IMR-90 (cell line): ENCODE results near the gene RNF182. TPM values are rescaled to one million over a fixed set of nuclear protein-coding genes. Genes with fewer than 3 reads are reported as not detected.

ENCODE experiments used
- ATAC-seq: fragments of 200-7000 bp; cut with Tn5 transposase; 2 replicates; pipeline ENCODE4 v1.9.1; 2020; ENCODE audit warnings: low read depth, mild to moderate bottlenecking, moderate library complexity
- BruUV-seq: library from RNA; stranded (reverse); fragments of 400-500 nt; replicated peaks from 2 replicates; lab custom pipeline; 2021; lab: Mats Ljungman, UMichigan
- CTCF ChIA-PET: fragments of 300-600 bp; formaldehyde crosslinking; extraction: SDS; loops from one replicate; lab custom pipeline; 2021; ENCODE audit warnings: antibody characterized with exemption; lab: Yijun Ruan, JAX
- POLR2A ChIA-PET: fragments of 300-600 bp; sonication (Branson Sonifier 250); formaldehyde crosslinking; loops from one replicate; lab custom pipeline; 2022; ENCODE audit warnings: antibody characterized with exemption; ENCODE audit not compliant: unreplicated experiment; lab: Charles Lee
- DNase-seq: peaks from one replicate; pipeline ENCODE4 v3.0.0; 2013
- H2AFZ ChIP-seq: replicated peaks from 2 replicates; pipeline ENCODE3; 2013; ENCODE audit warnings: low read length, mild to moderate bottlenecking; ENCODE audit not compliant: poor library complexity
- H2AK5ac ChIP-seq: 2 replicates; pipeline ENCODE4 v1.6.1; 2013; ENCODE audit warnings: low read depth, low read length, inconsistent platforms
- H2AK9ac ChIP-seq: replicated peaks from 2 replicates; pipeline ENCODE3; 2013; ENCODE audit warnings: mild to moderate bottlenecking, low read depth, low read length, moderate library complexity; ENCODE audit not compliant: poor library complexity
- H2BK120ac ChIP-seq: 2 replicates; pipeline ENCODE4 v1.6.1; 2013; ENCODE audit warnings: low read depth, low read length, inconsistent platforms
- H2BK15ac ChIP-seq: 3 replicates; pipeline ENCODE4 v1.6.1; 2013; ENCODE audit warnings: low read depth, low read length, inconsistent platforms
- H2BK20ac ChIP-seq: 2 replicates; pipeline ENCODE4 v1.6.1; 2013; ENCODE audit warnings: low read depth, mild to moderate bottlenecking, inconsistent platforms, low read length, moderate library complexity
- H2BK5ac ChIP-seq: 2 replicates; pipeline ENCODE4 v1.6.1; 2013; ENCODE audit warnings: mild to moderate bottlenecking, low read depth, low read length, inconsistent platforms; ENCODE audit not compliant: poor library complexity, severe bottlenecking
- H3K14ac ChIP-seq: replicated peaks from 2 replicates; pipeline ENCODE4 v1.6.1; 2013; ENCODE audit warnings: low read depth, low read length, inconsistent platforms
- H3K18ac ChIP-seq: 2 replicates; pipeline ENCODE4 v1.6.1; 2013; ENCODE audit warnings: low read depth, low read length, control low read depth
- H3K23ac ChIP-seq: 2 replicates; pipeline ENCODE4 v1.6.1; 2013; ENCODE audit warnings: low read depth, low read length, inconsistent platforms
- H3K27ac ChIP-seq: 2 replicates; pipeline ENCODE4 v1.5.1; 2013; ENCODE audit warnings: mild to moderate bottlenecking, control low read depth, low read length; ENCODE audit not compliant: insufficient read depth
- H3K27me3 ChIP-seq: 2 replicates; pipeline ENCODE4 v1.6.1; 2013; ENCODE audit warnings: low read length; ENCODE audit not compliant: control insufficient read depth, insufficient read depth
- H3K36me3 ChIP-seq: 2 replicates; pipeline ENCODE4 v1.6.1; 2013; ENCODE audit warnings: low read length, mixed read lengths; ENCODE audit not compliant: control insufficient read depth, insufficient read depth
- H3K4ac ChIP-seq: 2 replicates; pipeline ENCODE4 v1.6.1; 2013; ENCODE audit warnings: low read depth, low read length, inconsistent platforms
- H3K4me1 ChIP-seq: 2 replicates; pipeline ENCODE4 v1.6.1; 2013; ENCODE audit warnings: low read length, mixed read lengths; ENCODE audit not compliant: control insufficient read depth, insufficient read depth
- H3K4me2 ChIP-seq: 2 replicates; pipeline ENCODE4 v1.6.1; 2013; ENCODE audit warnings: low read depth, mild to moderate bottlenecking, control low read depth, low read length, moderate library complexity
- H3K4me3 ChIP-seq: 2 replicates; pipeline ENCODE4 v1.5.1; 2013; ENCODE audit warnings: low read depth, mild to moderate bottlenecking, control low read depth, low read length, moderate library complexity; ENCODE audit not compliant: insufficient read depth
- H3K56ac ChIP-seq: 2 replicates; pipeline ENCODE4 v1.6.1; 2013; ENCODE audit warnings: low read length, inconsistent platforms; ENCODE audit not compliant: insufficient read depth; ENCODE audit errors: extremely low read depth
- H3K79me1 ChIP-seq, 2 experiments: 2 replicates each; pipeline ENCODE4 v1.6.1; 2013; ENCODE audit warnings: low read length in 2 of 2, inconsistent platforms in 1 of 2, low read depth in 1 of 2
- H3K9ac ChIP-seq: 2 replicates; pipeline ENCODE4 v1.6.1; 2013; ENCODE audit warnings: low read depth, low read length, control low read depth
- H3K9me1 ChIP-seq: 2 replicates; pipeline ENCODE4 v1.6.1; 2013; ENCODE audit warnings: low read length, inconsistent platforms; ENCODE audit not compliant: insufficient read depth
- H3K9me3 ChIP-seq: 2 replicates; pipeline ENCODE4 v1.6.1; 2013; ENCODE audit warnings: low read length; ENCODE audit not compliant: control insufficient read depth, insufficient read depth
- H4K20me1 ChIP-seq: 2 replicates; pipeline ENCODE4 v1.6.1; 2013; ENCODE audit warnings: low read length, inconsistent platforms; ENCODE audit not compliant: insufficient read depth
- H4K5ac ChIP-seq: 2 replicates; pipeline ENCODE4 v1.6.1; 2013; ENCODE audit warnings: mild to moderate bottlenecking, low read depth, low read length, control low read depth
- H4K8ac ChIP-seq, 2 experiments: 2 replicates each; pipeline ENCODE4 v1.6.1; 2013; ENCODE audit warnings: low read depth in 2 of 2, low read length in 2 of 2, control low read depth in 1 of 2, inconsistent platforms in 1 of 2
- H4K91ac ChIP-seq: 2 replicates; pipeline ENCODE4 v1.6.1; 2013; ENCODE audit warnings: low read depth, low read length, inconsistent platforms; ENCODE audit not compliant: insufficient read depth
- BHLHE40 ChIP-seq: fragments of 150-350 bp; IDR thresholded peaks from 2 replicates; pipeline ENCODE4 v1.6.1; 2016; ENCODE audit warnings: mild to moderate bottlenecking, low read depth, low read length
- CEBPB ChIP-seq: IDR thresholded peaks from 2 replicates; pipeline ENCODE4 v1.6.1; 2012; ENCODE audit warnings: low read depth, low read length, improper control_type of control experiment
- CHD1 ChIP-seq: IDR thresholded peaks from 2 replicates; pipeline ENCODE4 v1.6.1; 2012; ENCODE audit warnings: low read depth, low read length, improper control_type of control experiment
- FOS ChIP-seq: fragments of 150-350 bp; IDR thresholded peaks from 2 replicates; pipeline ENCODE4 v1.6.1; 2016; ENCODE audit warnings: low read depth, low read length
- MAFK ChIP-seq: IDR thresholded peaks from 2 replicates; pipeline ENCODE4 v1.6.1; 2012; ENCODE audit warnings: low read depth, low read length, improper control_type of control experiment
- MAZ ChIP-seq: IDR thresholded peaks from 2 replicates; pipeline ENCODE4 v1.6.1; 2012; ENCODE audit warnings: low read depth, mild to moderate bottlenecking, low read length, improper control_type of control experiment, moderate library complexity, borderline replicate concordance
- MXI1 ChIP-seq: IDR thresholded peaks from 2 replicates; pipeline ENCODE4 v1.6.1; 2012; ENCODE audit warnings: low read depth, mild to moderate bottlenecking, low read length, moderate library complexity, borderline replicate concordance
- NFE2L2 ChIP-seq: fragments of 150-350 bp; IDR thresholded peaks from 2 replicates; pipeline ENCODE4 v1.6.1; 2016; ENCODE audit warnings: low read depth, mild to moderate bottlenecking, low read length
- POLR2A ChIP-seq: IDR thresholded peaks from 2 replicates; pipeline ENCODE4 v1.6.1; 2012; ENCODE audit warnings: mild to moderate bottlenecking, low read depth, low read length
- RCOR1 ChIP-seq: IDR thresholded peaks from 2 replicates; pipeline ENCODE4 v1.6.1; 2012; ENCODE audit warnings: mild to moderate bottlenecking, low read length, improper control_type of control experiment; ENCODE audit not compliant: insufficient replicate concordance
- RFX5 ChIP-seq: IDR thresholded peaks from 2 replicates; pipeline ENCODE4 v1.8.0; 2012; ENCODE audit warnings: low read depth, mild to moderate bottlenecking, low read length, moderate library complexity
- SMC3 ChIP-seq: fragments of 150-350 bp; IDR thresholded peaks from 2 replicates; pipeline ENCODE4 v1.6.1; 2016; ENCODE audit warnings: low read depth, mild to moderate bottlenecking, antibody characterized with exemption, low read length, moderate library complexity
- WGBS, 2 experiments: methylation state at CpG; one replicate each; pipeline versions ENCODE4 v1.1.5 to v1.1.7; 2013; ENCODE audit warnings: missing lambda C conversion rate in 2 of 2; ENCODE audit not compliant: insufficient read length in 1 of 2; ENCODE audit errors: extremely low coverage in 2 of 2; 5-methylcytosine and 5-hydroxymethylcytosine counted together
- dilution Hi-C: fragments of 300-500 bp; cut with HindIII; formaldehyde crosslinking; loops from one replicate; pipeline ENCODE4 v1.14.3; 2018; ENCODE audit warnings: low sequenced_read_pairs; ENCODE audit not compliant: unreplicated experiment
- in situ Hi-C: fragments of 300-500 bp; cut with MboI; formaldehyde crosslinking; loops from 3 replicates; pipeline ENCODE4 v1.14.3; 2019; ENCODE audit warnings: low sequenced_read_pairs, inconsistent platforms, mixed read lengths
- intact Hi-C: fragments of 100-400 bp; cut with micrococcal nuclease; formaldehyde crosslinking; loops from 2 replicates; pipeline ENCODE4 v1.10.0; 2022
- polyA plus RNA-seq, 3 experiments: library from polyadenylated mRNA; depleted of rRNA; stranded (reverse); fragments of >200 nt; gene quantifications; 2 replicates each; pipeline ENCODE4 v1.2.3, GENCODE V29; 2012; ENCODE audit warnings: low replicate concordance in 1 of 3
- total RNA-seq: library from RNA; depleted of rRNA; stranded (reverse); fragments of >200 nt; gene quantifications from 2 replicates; pipeline ENCODE4 v1.2.3, GENCODE V29; 2012
- TF ChIP-seq, protein P1 (sequence below): fragments of 150-350 bp; IDR thresholded peaks from 2 replicates; pipeline ENCODE4 v1.6.1; 2016; ENCODE audit warnings: low read depth, mild to moderate bottlenecking, low read length, moderate library complexity, borderline replicate concordance
- TF ChIP-seq, protein P2 (sequence below): conservative IDR thresholded peaks from 2 replicates; pipeline ENCODE4 v1.5.1; 2012; ENCODE audit warnings: mild to moderate bottlenecking, low read depth, low read length, improper control_type of control experiment
- TF ChIP-seq, protein P3 (sequence below): fragments of 150-350 bp; IDR thresholded peaks from 2 replicates; pipeline ENCODE4 v1.6.1; 2017; ENCODE audit warnings: mild to moderate bottlenecking, antibody characterized with exemption, low read length, low read depth

Gene RNF182
- total and polyA plus RNA-seq, 2 of the 4 experiments (the other 2 are of a cell fraction) = 4.1 to 9.1 TPM

DNA sequence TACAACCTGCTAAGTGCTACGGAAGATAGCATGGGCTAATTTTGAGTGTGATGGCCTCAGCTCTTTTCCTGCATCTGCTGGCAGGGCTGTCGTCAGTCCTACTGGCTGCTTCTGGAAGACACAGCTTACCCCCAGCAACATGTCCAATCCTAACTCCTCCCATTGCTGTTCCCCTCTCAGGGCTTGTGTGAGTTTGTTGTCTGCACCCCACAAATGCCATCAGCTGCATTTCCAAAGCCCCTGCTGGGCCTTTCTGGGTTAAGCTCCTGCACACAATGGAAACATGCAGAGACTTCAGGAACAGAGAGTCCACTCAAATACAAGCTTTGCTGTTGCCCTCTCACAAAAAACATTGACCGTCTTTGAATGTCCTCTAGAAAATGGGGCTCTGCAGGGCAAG is 84.7 kb downstream of the RNF182 start:
- ChIA-PET CTCF (no interaction called here), POLR2A (no interaction called here)
- no peak overlapping the region for H3K4me2 ChIP-seq
- no peak overlapping the region for H3K4me3 ChIP-seq
- WGBS, 2 experiments = no CpG with 5 or more reads among the region's 3 CpGs
- H2BK5ac ChIP-seq = no peak overlapping the region
- H3K18ac ChIP-seq = no peak overlapping the region
- H3K4ac ChIP-seq = no peak overlapping the region
- intact Hi-C loops = no loop called here
- dilution Hi-C loops = no loop called here
- no peak overlapping the region for H4K5ac ChIP-seq
- TF ChIP-seq CHD1 (no peak), RFX5 (no peak), CEBPB (no peak), MAFK (no peak), SMC3 (no peak), MAZ (no peak), BHLHE40 (no peak), RCOR1 (no peak), NFE2L2 (no peak), POLR2A (no peak), MXI1 (no peak), FOS (no peak)
- TF ChIP-seq, protein P1, sequence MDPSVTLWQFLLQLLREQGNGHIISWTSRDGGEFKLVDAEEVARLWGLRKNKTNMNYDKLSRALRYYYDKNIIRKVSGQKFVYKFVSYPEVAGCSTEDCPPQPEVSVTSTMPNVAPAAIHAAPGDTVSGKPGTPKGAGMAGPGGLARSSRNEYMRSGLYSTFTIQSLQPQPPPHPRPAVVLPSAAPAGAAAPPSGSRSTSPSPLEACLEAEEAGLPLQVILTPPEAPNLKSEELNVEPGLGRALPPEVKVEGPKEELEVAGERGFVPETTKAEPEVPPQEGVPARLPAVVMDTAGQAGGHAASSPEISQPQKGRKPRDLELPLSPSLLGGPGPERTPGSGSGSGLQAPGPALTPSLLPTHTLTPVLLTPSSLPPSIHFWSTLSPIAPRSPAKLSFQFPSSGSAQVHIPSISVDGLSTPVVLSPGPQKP = no peak
- TF ChIP-seq, protein P2, sequence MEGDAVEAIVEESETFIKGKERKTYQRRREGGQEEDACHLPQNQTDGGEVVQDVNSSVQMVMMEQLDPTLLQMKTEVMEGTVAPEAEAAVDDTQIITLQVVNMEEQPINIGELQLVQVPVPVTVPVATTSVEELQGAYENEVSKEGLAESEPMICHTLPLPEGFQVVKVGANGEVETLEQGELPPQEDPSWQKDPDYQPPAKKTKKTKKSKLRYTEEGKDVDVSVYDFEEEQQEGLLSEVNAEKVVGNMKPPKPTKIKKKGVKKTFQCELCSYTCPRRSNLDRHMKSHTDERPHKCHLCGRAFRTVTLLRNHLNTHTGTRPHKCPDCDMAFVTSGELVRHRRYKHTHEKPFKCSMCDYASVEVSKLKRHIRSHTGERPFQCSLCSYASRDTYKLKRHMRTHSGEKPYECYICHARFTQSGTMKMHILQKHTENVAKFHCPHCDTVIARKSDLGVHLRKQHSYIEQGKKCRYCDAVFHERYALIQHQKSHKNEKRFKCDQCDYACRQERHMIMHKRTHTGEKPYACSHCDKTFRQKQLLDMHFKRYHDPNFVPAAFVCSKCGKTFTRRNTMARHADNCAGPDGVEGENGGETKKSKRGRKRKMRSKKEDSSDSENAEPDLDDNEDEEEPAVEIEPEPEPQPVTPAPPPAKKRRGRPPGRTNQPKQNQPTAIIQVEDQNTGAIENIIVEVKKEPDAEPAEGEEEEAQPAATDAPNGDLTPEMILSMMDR = no peak
- TF ChIP-seq, protein P3, sequence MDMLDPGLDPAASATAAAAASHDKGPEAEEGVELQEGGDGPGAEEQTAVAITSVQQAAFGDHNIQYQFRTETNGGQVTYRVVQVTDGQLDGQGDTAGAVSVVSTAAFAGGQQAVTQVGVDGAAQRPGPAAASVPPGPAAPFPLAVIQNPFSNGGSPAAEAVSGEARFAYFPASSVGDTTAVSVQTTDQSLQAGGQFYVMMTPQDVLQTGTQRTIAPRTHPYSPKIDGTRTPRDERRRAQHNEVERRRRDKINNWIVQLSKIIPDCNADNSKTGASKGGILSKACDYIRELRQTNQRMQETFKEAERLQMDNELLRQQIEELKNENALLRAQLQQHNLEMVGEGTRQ = no peak
- no peak overlapping the region for H2BK20ac ChIP-seq
- H3K36me3 ChIP-seq = no peaks in the 10 kb centered on the region
- no peak overlapping the region for H3K23ac ChIP-seq
- H3K14ac ChIP-seq = no peak overlapping the region
- H3K56ac ChIP-seq = no peak overlapping the region
- peaks cover 4% of the 10 kb centered on the region; the same call in 1 of the 2 replicates for H3K27me3 ChIP-seq
- no TSS peak for BruUV-seq
- H2AK9ac ChIP-seq = no peak overlapping the region
- in situ Hi-C loops = no loop called here
- H2AK5ac ChIP-seq = no peak overlapping the region
- no peak overlapping the region for H2BK15ac ChIP-seq
- no peaks in the 10 kb centered on the region for H4K20me1 ChIP-seq
- no peak overlapping the region for H2BK120ac ChIP-seq
- H3K4me1 ChIP-seq = no peaks in the 10 kb centered on the region
- H2AFZ ChIP-seq = no peak overlapping the region
- ATAC-seq (no peak), DNase-seq (no peak)
- H4K8ac ChIP-seq = no peak overlapping the region
- peaks cover 8% of the 10 kb centered on the region for H3K9me3 ChIP-seq
- no peak overlapping the region for H3K27ac ChIP-seq
- no peak overlapping the region for H4K91ac ChIP-seq
- H3K9ac ChIP-seq = no peak overlapping the region
- no peaks in the 10 kb centered on the region for H3K79me1 ChIP-seq
- no peaks in the 10 kb centered on the region for H3K9me1 ChIP-seq
